ENCODE results near the gene ABHD14A. TPM values are rescaled to one million over a fixed set of nuclear protein-coding genes. Genes with fewer than 3 reads are reported as not detected.

ABHD14A gene
- total RNA-seq, 4 donors from 2014 or later = 20.1 to 52.7 (median 22.6) TPM

- Histone ChIP-seq H3K27ac (no peak overlapping the region), H3K4me1 (peaks cover 0 to 51% (median 13%) of the 10 kb centered on the region in 4 donors), H3K36me3 (peaks cover 0 to 48% (median 0%) of the 10 kb centered on the region in 3 donors), H3K27me3 (no peaks in the 10 kb centered on the region), H3K9me3 (no peaks in the 10 kb centered on the region), H3K4me3 (no peak overlapping the region)
- no peak for DNase-seq (ENCODE audit: low spot score in 2 of 2)
- TF ChIP-seq EP300 (IDR thresholded peaks at IDR 0.05) (no peak), POLR2A (IDR thresholded peaks at IDR 0.05) (no peak), CTCF (IDR thresholded peaks at IDR 0.05) (no peak)
- 89% methylated on average over 16 to 20 of the region's 20 CpGs for WGBS, 2 donors
Measured at GRCh38 chr3:51958603-51959521, 16.0 kb upstream of the ABHD14A start.

- Histone ChIP-seq H3K36me3 (peaks cover 0 to 48% (median 0%) of the 10 kb centered on the region in 3 donors), H3K4me3 (no peak overlapping the region), H3K4me1 (peaks cover 0 to 59% (median 19%) of the 10 kb centered on the region in 4 donors), H3K9me3 (no peaks in the 10 kb centered on the region), H3K27me3 (no peaks in the 10 kb centered on the region), H3K27ac (no peak overlapping the region)
- DNase-seq (ENCODE audit: low spot score in 2 of 2) = no peak
- 98 to 100% methylated on average over 2 to 7 of the region's 7 CpGs for WGBS, 2 donors
- TF ChIP-seq EP300 (IDR thresholded peaks at IDR 0.05) (no peak), CTCF (IDR thresholded peaks at IDR 0.05) (no peak), POLR2A (IDR thresholded peaks at IDR 0.05) (no peak)
Measured at GRCh38 chr3:51959651-51960050, 15.2 kb upstream of the ABHD14A start.

GRCh38 chr3:51960386-51960785 is 14.5 kb upstream of the ABHD14A start:
- TF ChIP-seq EP300 (IDR thresholded peaks at IDR 0.05) (no peak), POLR2A (IDR thresholded peaks at IDR 0.05) (no peak), CTCF (IDR thresholded peaks at IDR 0.05) (no peak)
- 82 to 88% methylated on average over 10 of the region's 10 CpGs for WGBS, 2 donors
- H3K4me1 ChIP-seq = peaks cover 0 to 64% (median 25%) of the 10 kb centered on the region in 4 donors
- no peak overlapping the region for H3K4me3 ChIP-seq
- H3K27ac ChIP-seq = no peak overlapping the region
- H3K36me3 ChIP-seq = peaks cover 0 to 48% (median 0%) of the 10 kb centered on the region in 3 donors
- H3K27me3 ChIP-seq = no peaks in the 10 kb centered on the region
- H3K9me3 ChIP-seq = no peaks in the 10 kb centered on the region
- no peak for DNase-seq (ENCODE audit: low spot score in 2 of 2)

GRCh38 chr3:51961011-51961410 is 13.9 kb upstream of the ABHD14A start:
- Histone ChIP-seq H3K27ac (peak overlapping the region in 1 of 4 donors; percentile 99), H3K9me3 (no peaks in the 10 kb centered on the region), H3K4me1 (peaks cover 0 to 64% (median 28%) of the 10 kb centered on the region in 4 donors), H3K4me3 (no peak overlapping the region), H3K27me3 (no peaks in the 10 kb centered on the region), H3K36me3 (peaks cover 0 to 48% (median 0%) of the 10 kb centered on the region in 3 donors)
- TF ChIP-seq EP300 (IDR thresholded peaks at IDR 0.05) (no peak), POLR2A (IDR thresholded peaks at IDR 0.05) (no peak), CTCF (IDR thresholded peaks at IDR 0.05) (no peak)
- no peak for DNase-seq (ENCODE audit: low spot score in 2 of 2)
- 78 to 83% methylated on average over 6 to 18 of the region's 18 CpGs for WGBS, 2 donors

Measured in tibial nerve (tissue), 4 donors.